HT1080 (cell line): Measurements from ENCODE around the gene CCDC127. TPM values are rescaled to one million over a fixed set of nuclear protein-coding genes. Genes with fewer than 3 reads are reported as not detected.
"Not testable (repeated sequence)": the region's sequence is repeated elsewhere in the genome, so short reads cannot be mapped to it uniquely, and the experiment has no call there.

Experiments
- DNase-seq: peaks from one replicate; pipeline ENCODE4 v3.0.0-alpha.2; 2015; ENCODE audit warnings: low read depth
- total RNA-seq: library from RNA; depleted of rRNA; stranded (reverse); fragments of >200 nt; shearing (Covaris generic); gene quantifications from 2 replicates; pipeline ENCODE4 v1.2.3, GENCODE V29; 2014

CCDC127 gene
- total RNA-seq, 1 experiment from 2014 or later = 4.1 TPM

DNA sequence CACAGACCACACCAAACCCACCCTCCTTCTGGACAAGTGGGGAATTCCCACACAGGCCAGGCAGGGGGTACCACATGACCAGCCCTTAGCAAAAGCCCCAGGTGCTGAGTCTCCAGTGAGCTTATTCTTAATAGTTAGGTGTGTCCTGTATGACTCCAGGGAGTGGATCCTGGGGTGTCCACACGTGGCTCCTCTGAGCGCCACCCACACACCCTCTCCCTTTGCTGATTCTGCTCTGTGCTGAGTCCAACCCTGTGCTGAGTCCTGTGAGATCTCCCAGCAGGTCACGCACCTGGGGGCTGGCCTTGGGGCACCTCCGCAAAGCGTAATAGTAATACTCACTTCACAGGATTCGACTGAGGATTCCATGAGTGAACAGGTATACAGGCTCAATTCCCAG is 14.0 kb downstream of the CCDC127 start:
- DNase-seq = no peak

DNA sequence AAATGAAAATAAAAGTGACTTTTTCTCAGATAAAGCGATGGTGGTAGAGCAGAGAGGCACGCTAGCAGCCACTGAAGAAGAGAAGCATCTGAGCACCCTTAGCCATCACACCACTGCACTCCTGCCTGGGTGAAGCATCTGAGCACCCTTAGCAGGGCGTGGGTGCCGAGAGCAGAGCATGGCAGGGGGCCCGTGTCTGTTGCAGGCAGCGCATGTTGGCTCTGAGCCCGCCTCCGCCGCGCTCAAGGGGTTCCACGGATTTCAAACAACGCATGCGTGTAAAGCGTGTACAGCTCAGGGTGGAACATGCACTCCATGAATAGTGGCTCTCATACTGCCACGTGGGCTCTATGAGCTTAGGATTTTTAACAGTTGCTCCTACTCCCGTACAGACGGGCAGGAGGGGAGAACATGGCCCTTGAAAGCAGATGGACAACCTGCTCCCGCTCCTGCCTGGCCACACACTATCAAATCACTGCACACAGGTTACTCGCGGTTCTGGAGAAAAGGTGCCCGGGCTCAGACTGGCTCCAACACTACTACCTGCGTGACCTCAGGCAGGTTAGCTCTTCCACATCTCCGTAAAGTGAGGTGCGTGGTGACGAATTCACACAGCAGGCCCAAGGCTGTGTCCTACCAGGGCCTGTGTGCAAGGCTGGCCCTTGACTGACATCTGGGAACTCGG is 14.6 kb downstream of the CCDC127 start:
- DNase-seq = no peak

DNA sequence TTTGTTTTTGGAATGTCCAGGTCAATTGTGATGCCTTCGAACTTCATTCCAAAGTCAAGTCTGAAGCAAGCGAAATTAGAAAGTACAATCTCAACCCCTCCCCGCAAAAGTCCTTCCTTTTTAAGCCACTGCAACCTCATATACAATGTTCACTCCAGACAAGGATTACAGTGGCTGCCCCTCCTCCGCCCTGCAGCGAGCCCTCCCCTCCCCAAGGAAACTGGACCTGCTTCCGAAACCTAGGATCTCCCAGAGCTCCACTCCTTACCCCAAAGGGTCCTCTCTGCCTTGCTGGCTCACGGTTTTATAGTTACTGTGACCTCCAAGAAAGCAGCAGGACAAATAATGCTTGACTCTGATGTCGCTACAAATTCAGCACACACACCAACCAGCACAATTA is 16.3 kb downstream of the CCDC127 start:
- DNase-seq = no peak

DNA sequence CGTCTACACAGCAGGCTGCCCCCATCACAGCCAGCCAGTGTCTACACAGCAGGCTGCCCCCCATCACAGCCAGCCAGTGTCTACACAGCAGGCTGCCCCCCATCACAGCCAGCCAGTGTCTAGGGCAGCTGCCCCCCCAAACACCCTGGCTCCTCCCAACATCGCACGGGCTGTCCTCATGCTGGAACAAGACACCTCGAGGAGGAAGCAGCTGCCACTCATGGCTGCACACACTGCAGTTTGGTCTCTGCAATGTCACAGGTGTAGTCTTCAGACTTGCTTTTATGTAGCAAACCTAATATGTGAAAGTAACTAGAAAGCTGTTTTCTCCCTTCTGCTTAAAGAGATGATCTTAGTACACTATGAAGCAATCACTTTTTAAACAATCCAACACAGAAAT is 17.0 kb downstream of the CCDC127 start:
- no peak for DNase-seq

DNA sequence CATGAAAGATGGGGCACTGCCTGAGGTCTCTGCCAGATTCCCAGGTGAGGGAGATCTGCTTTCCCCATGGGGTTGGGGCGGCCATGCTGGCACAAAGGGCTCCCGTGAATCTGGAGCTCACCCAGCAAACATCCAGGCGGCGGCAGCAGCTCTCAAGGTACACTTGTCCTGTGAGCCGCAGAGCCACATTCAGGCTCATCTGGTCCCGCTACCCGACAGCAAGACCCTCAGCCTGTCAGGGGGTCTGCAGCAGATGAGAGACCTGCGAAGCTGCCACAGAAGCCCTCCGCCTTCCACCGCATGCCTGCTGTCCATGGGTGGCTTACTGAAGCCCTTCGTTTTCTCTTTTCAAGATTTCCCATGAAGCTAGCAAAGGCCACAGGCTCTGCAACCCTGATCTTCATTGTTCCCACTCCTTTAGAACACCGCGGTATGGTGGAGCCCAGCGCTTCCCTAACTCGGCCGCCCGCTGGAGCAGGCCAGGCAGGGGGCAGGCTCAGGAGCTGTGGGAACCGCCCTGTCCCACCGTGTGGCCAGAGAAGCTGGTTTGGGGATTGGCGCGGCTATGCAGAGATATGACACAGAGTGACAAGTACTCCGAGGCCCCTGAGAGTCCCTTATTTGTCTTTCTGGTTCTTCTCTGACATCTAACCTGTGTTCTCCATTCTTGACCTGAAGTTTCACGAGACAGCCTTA is 17.9 kb downstream of the CCDC127 start:
- no peak for DNase-seq

DNA sequence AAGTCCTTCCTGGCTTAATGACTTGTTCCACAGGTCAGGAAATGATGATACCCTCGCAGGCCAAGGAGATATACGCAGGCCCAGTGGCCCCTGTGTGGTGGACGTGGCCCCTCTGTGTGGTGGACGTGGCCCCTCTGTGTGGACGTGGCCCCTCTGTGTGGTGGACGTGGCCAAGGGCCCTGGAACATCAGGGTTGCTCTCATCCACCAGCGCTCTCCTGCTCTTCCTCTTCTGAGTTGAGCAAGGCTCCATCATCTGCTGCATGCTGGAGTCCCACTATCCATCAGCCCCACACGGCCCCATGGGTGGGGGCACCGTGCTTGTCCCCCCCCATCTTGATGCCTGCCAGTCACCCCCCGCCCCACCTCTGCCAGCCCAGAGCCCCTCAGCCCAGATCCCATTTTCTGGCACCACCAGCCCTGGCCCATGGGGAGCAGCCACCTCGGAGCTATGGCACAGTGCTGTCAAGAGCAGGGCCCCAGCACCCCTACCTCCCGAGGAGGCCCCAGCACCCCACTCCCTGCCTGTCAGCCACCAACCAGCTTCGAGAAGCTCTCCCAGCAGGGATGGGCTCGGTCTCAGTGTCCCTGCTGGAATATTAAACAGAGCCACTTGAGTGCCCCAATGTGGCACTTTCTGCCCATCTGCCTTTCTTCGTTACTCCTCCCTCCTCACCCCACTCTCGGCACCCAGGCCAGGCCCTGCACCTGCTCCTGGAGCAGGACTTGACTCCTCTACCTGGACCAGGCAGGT is 18.6 kb downstream of the CCDC127 start:
- no peak for DNase-seq

DNA sequence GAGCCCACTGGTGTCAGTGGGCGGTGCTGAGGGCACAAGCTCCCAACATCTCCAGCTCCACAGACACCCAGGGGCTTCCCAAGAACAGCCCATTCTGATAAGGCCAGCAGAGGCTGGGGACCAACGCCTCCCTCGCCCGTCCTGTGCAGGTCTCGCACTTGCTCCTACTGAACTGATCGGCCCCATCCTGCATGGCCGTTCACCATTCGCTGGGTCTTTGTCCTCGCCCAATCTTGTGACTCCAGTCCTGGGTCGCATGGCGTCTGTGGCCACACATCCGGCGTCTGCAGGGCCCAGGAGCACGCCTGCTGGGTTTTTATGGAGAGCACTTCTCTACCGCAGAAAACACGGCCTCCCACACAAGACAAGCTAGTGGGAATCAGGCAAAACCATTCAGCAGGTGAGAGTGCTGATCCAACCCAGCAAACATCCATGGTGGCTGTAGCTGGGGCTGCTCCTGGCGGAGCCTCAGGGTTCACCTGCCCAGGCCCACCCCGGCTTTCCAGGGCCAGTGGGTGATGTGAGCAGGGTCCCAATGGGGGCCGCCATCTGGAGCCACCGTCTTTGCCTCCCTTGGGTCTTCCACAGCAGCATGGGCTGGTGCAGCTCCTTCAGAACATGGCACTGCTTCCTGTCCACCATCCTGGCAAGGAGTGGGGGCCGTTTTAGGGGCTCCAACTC is 19.3 kb downstream of the CCDC127 start:
- no peak for DNase-seq

DNA sequence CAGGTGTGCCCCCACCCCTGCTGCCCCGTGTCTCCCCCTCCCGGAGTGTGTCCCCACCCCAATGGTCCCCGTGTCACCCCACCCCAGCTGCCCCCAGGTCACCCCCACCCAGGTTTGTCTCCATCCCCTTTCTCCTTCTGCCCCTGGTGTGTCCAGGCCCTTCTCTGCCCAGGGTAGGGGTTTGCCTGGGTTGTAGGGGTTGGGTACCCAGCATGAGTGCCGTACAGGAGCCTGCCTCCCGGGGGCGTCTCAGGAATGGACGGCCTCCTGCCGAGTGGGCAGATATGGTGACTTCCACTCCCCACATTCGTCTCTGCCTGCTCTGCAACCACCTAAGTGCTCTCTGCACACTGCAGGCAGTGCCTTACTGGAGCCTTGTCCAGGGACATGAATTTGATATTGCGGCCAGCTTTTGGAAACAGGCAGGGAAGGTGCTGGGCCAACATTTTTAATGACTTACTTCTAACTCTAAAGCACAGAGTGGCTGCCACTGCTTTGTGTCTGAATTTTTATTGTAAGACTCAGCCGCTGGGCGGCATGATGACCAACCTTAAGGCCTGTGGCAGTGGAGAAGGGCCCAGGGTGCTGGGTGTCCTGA is 20.0 kb downstream of the CCDC127 start:
- no peak for DNase-seq

DNA sequence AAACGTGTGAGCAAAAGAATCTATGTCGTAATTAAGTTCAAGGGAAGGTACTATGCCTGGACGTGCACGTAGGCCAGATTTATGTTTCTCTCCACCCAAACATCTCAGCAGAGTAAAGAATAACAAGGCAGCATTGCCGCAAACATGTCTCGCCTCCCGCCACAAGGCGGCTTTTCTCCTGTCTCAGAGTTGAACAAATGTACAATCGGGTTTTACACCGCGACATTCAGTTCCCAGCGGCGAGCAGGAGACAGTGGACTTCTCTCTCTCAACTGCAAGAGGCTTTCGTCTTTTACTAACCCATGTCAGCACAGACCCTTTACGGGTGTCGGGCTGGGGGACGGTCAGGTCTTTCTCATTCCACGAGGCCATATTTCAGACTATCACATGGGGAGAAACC is 20.9 kb downstream of the CCDC127 start:
- DNase-seq = not testable (repeated sequence)

DNA sequence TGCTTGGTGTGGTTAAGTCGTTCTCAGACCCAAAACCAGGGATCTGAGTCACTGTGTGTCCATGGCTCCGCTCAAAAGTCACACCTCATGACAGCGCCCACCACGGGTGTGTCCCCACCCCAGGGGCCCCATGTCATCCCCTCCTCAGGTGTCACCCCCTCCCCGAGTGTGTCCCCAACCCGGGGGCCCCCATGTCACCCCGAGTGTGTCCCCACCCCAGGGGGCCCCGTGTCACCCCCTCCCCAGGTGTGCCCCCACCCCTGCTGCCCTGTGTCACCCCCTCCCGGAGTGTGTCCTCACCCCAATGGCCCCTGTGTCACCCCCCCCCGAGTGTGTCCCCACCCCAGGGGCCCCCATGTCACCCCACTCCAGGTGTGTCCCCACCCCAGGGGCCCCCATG is 21.6 kb downstream of the CCDC127 start:
- no peak for DNase-seq

DNA sequence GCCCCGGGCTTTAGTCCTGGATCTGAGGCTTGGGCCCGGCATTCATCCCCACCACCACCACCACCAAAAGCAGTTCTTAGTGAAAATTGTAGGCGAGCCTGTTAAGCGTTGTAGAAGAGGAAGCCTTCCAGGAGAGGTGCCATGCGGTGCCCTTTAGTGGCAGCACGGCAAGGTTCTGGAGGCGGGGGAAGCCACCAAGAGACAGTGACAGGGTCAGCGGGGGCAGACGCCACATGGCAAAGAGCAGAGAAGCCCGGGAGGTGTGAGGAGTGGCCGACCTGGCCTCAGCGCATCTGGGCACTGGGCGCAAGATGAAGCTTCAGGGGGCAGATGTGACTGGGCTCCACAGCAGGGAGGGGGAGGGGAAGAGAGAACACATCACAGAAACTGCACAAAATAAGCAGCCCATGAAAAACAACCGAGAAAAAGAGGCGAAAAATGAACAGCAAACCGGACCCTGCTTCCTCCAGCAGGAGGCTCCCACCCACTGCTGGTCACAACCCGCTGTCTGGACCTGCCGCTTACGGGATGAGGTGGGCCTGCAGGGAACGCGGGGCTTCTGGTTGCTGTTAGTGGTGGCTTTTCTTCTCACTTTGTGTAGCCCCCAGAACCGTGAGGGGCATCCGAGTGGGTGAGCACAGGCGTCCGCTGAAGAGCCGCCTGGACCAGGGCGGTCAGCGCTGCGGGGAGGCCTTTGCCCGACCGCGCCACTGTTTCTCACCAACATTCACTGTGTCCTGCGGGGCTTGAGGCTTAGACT is 22.4 kb downstream of the CCDC127 start:
- no peak for DNase-seq

DNA sequence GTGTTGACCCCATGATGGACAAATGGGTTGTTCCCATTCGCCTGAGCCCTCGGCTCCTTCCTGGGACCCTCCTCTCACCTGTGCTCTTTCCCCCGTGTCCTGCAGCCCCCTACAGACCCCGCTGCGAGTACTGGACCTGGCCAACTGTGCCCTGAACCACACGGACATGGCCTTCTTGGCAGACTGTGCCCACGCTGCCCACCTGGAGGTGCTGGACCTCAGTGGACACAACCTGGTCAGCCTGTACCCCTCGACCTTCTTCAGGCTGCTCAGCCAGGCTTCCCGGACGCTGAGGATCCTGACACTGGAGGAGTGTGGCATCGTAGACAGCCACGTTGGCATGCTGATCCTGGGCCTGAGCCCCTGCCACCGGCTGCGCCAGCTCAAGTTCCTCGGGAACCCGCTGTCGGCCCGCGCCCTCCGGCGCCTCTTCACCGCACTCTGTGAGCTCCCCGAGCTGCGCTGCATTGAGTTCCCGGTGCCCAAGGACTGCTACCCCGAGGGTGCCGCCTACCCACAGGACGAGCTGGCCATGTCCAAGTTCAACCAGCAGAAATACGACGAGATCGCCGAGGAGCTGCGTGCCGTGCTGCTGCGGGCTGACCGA is 23.2 kb downstream of the CCDC127 start:
- no peak for DNase-seq

DNA sequence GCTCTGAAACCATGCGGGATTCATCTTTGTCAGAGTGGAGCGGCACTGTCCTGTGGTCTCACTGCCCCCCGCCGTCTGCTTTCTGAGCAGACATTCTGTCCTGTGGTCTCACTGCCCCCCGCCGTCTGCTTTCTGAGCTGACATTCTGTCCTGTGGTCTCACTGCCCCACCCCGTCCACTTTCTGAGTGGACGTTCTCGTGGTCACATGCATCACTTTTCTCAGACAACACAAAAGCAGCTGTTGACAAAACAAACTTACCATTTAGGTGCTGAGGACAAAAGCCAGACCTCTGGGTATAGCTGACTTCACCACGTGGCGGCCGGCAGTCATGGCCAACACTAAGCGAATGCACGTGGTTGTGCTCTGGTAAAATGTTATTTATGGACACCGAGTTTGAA is 23.9 kb downstream of the CCDC127 start:
- DNase-seq = no peak

DNA sequence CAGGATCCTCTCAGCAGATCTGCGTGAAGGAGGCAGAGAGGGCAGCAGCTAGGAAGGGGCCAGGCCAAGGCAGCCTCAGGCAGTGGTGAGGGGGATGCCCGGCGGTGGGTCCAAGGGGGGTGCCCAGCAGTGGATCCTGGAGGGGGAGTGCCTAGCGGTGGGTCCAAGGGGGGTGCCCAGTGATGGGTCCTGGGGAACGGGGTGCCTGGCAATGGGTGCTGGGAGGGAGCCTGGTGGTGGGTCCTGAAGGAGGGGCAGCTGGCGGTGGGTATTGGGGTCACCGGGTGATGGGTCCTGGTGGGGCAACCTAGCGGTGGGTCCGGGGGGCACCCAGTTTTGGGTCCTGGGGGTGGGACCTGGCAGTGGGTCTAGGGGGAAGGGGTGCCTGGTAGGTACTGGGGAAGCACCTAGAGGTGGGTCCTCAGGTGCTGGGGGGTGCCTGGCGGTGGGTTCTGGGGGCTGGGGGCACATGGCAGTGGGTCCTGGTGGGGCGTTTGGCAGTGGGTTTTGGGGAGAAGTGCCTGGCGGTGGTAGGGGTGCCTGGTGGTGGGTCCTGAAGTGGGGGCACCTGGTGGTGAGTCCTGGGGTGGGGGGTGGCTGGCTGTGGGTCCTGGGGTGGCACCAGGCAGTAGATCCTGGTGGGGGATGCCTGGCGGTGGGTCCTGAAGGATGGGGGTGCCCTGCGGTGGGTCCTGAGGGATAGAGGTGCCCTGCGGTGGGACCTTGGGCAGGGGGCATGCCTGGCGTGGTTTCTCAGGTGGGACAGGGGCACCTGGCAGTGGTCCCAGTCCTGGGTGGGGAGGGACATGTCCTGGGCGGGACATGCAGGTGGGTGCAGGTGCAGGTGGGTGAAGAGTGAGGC is 24.8 kb downstream of the CCDC127 start:
- DNase-seq = no peak

DNA sequence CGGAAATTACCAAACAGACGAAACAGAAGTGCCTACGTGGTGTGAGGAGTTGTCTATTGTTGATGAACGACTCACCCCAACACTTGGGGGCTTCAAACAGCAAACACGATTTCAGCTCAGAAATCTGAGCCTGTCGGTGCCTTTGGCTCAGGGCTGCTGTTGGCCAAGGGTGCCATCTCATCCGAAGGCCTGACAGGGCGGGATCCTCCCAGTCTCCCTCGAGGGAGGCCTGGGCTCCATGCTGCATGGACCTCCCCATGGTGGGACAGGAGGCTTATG is 25.3 kb downstream of the CCDC127 start:
- no peak for DNase-seq

DNA sequence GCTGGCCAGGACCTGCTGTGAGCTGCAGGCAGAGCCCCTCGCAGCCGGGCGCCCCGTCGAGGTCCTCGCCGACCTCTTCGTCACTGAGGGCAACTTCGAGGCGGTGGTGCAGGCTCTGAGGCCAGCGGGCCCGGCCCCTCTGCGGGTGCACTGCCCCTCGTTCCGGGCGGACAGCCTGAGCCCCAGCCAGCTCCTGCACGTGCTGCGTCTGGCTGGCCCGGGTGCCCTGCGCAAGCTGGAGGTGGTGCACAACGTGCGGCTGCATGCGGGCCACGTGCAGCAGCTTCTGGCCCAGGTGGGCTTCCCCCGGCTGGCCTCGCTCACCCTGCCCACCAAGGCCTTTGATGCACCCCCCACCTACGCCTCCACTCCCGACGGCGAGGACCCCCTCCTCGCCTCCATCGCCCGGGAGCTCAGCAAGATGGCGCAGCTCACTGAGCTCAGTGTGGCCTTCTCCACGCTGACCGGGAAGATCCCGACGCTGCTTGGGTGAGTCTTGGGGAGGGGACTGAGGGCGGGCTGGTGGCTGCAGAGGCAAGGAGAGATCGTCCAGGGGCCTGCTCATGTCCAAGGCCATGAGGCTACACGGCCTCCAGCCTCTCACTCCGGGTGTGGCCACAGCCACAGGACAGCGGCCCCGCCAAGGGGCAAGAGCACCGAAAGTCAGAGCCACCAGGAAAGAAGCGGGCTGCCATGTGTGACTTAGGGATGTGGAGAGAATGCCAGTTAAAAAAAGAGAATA is 25.8 kb downstream of the CCDC127 start:
- DNase-seq = no peak

DNA sequence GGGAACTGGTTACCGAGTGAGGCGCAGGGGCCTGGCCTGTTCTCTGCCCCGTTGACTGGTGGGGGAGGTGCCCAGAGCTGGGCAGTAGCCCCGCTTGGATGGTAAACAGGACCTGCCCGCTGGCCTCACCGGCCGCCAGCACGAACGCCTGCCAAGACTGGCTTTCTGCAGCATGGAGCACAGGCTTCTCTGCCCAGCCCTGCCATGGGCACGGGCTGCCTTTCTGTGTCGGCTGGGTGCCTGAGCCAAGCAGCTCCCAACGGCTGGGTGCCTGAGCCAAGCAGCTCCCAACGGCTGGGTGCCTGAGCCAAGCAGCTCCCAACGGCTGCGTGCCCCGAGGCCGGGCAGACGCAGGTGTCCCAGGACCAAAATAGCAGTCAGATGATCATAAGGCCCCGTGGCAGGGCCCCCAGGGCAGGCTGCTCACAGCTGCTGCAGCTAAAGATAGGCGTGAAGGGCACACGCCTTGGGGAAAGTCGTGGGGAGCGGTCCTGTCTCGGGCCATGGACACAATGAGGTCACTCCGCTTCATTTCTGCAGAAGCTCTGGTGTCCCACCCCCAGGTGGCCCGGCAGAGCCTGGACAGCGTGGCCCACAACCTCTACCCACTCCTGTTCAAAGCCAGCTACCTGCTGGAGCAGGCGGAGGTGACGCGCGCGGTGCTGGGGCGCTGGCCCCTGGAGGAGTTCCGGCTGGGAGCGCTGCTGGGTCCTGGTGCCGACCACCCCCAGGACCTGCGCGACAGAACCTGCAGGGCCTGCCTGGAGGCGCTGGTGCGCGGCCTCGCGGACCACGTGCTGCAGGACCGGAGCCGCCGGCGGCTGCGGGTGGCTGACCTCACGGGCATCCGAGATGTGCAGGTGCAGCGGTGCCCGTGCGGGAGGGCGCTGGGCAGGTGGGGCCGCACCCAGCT is 26.7 kb downstream of the CCDC127 start, which contains the start of gene LRRC14B:
Gene LRRC14B (plus strand): TSS at position 460 of the 913 bp plus-strand sequence. CDS start 44 bp downstream, at position 504.
- DNase-seq = no peak
